GM12878 (cell line): ENCODE results near the gene MAST2. TPM values are rescaled to one million over a fixed set of nuclear protein-coding genes. Genes with fewer than 3 reads are reported as not detected.

Experiments used
- ATF7 ChIP-seq: fragments of 450-650 bp; IDR thresholded peaks from 2 replicates; pipeline ENCODE4 v1.6.1; 2016; ENCODE audit warnings: low read depth, mild to moderate bottlenecking
- BCL11A ChIP-seq: IDR thresholded peaks from 2 replicates; pipeline ENCODE4 v1.6.1; 2011; ENCODE audit warnings: low read depth, low read length
- CHD2 ChIP-seq: IDR thresholded peaks from 2 replicates; pipeline ENCODE4 v1.6.1; 2011; ENCODE audit warnings: low read depth, low read length, improper control_type of control experiment, borderline replicate concordance
- CHD4 ChIP-seq: fragments of 200-600 bp; sonication (generic); IDR thresholded peaks from 2 replicates; pipeline ENCODE4 v1.6.1; 2016; ENCODE audit warnings: mild to moderate bottlenecking
- EED ChIP-seq: sonication (generic); IDR thresholded peaks from 2 replicates; pipeline ENCODE4 v1.6.1; 2016; ENCODE audit warnings: antibody characterized with exemption, low read depth
- FOS ChIP-seq: IDR thresholded peaks from 3 replicates; pipeline ENCODE4 v1.6.1; 2011; ENCODE audit warnings: borderline replicate concordance; ENCODE audit not compliant: insufficient read length; ENCODE audit errors: extremely low read depth
- FOXM1 ChIP-seq: IDR thresholded peaks from 2 replicates; pipeline ENCODE4 v1.6.1; 2012; ENCODE audit warnings: low read depth, mild to moderate bottlenecking, inconsistent platforms, low read length, moderate library complexity
- IKZF1 ChIP-seq: fragments of 450-650 bp; conservative IDR thresholded peaks from 2 replicates; pipeline ENCODE4 v1.6.1; 2017; ENCODE audit warnings: antibody characterized with exemption, mild to moderate bottlenecking
- IKZF2 ChIP-seq, 2 experiments: fragments of 450-650 bp; IDR thresholded peaks; 2 replicates each; pipeline ENCODE4 v1.6.1; 2017; ENCODE audit warnings: mild to moderate bottlenecking in 2 of 2, moderate library complexity in 2 of 2
- JUND ChIP-seq: IDR thresholded peaks from 2 replicates; pipeline ENCODE4 v1.6.1; 2012; ENCODE audit warnings: low read depth, mild to moderate bottlenecking, low read length, improper control_type of control experiment, moderate library complexity
- KDM1A ChIP-seq: fragments of 200-600 bp; sonication (generic); IDR thresholded peaks from 2 replicates; pipeline ENCODE4 v1.6.1; 2016; ENCODE audit warnings: borderline replicate concordance
- NFIC ChIP-seq: IDR thresholded peaks from 2 replicates; pipeline ENCODE4 v1.6.1; 2012; ENCODE audit warnings: low read depth, mild to moderate bottlenecking, inconsistent platforms, low read length, moderate library complexity
- NRF1 ChIP-seq: conservative IDR thresholded peaks from 2 replicates; pipeline ENCODE4 v1.6.1; 2011; ENCODE audit warnings: mild to moderate bottlenecking, low read depth, low read length, improper control_type of control experiment
- PAX8 ChIP-seq: fragments of 450-650 bp; IDR thresholded peaks from 2 replicates; pipeline ENCODE4 v1.6.1; 2017; ENCODE audit warnings: mild to moderate bottlenecking, moderate library complexity
- POLR2AphosphoS5 ChIP-seq: IDR thresholded peaks from 2 replicates; pipeline ENCODE4 v1.6.1; 2011; ENCODE audit warnings: mild to moderate bottlenecking, low read length, inconsistent platforms
- POU2F2 ChIP-seq: IDR thresholded peaks from 3 replicates; pipeline ENCODE4 v1.6.1; 2011; ENCODE audit warnings: low read depth, mild to moderate bottlenecking, low read length, borderline replicate concordance
- RB1 ChIP-seq: fragments of 450-650 bp; formaldehyde crosslinking; IDR thresholded peaks from 2 replicates; pipeline ENCODE4 v1.6.1; 2017; ENCODE audit warnings: mild to moderate bottlenecking, borderline replicate concordance
- SMC3 ChIP-seq: IDR thresholded peaks from 2 replicates; pipeline ENCODE4 v1.6.1; 2011; ENCODE audit warnings: low read length, improper control_type of control experiment, borderline replicate concordance
- SP1 ChIP-seq: IDR thresholded peaks from one replicate; pipeline ENCODE4 v1.6.1; 2011; ENCODE audit warnings: low read depth, low read length
- SREBF1 ChIP-seq: IDR thresholded peaks from 2 replicates; pipeline ENCODE4 v1.6.1; 2012; ENCODE audit warnings: mild to moderate bottlenecking, low read length
- SRF ChIP-seq, 2 experiments: IDR thresholded peaks; 2 replicates each; pipeline ENCODE4 v1.6.1; 2011; ENCODE audit warnings: low read depth in 2 of 2, low read length in 2 of 2, mild to moderate bottlenecking in 1 of 2, moderate library complexity in 1 of 2
- STAT3 ChIP-seq: IDR thresholded peaks from 2 replicates; pipeline ENCODE4 v1.6.1; 2011; ENCODE audit warnings: low read depth, low read length, improper control_type of control experiment
- SUPT20H ChIP-seq: IDR thresholded peaks from 2 replicates; pipeline ENCODE4 v1.6.1; 2011; ENCODE audit warnings: low read depth, mild to moderate bottlenecking, low read length, moderate library complexity, borderline replicate concordance; ENCODE audit not compliant: control insufficient read depth
- TAF1 ChIP-seq: IDR thresholded peaks from 2 replicates; pipeline ENCODE4 v1.6.1; 2011; ENCODE audit warnings: mild to moderate bottlenecking, low read depth, low read length, borderline replicate concordance
- TARDBP ChIP-seq: IDR thresholded peaks from 2 replicates; pipeline ENCODE4 v1.6.1; 2016; ENCODE audit warnings: borderline replicate concordance
- ZNF207 ChIP-seq: fragments of 450-650 bp; IDR thresholded peaks from 2 replicates; pipeline ENCODE4 v1.6.1; 2014; ENCODE audit warnings: antibody characterized with exemption, mild to moderate bottlenecking, borderline replicate concordance
- polyA plus RNA-seq, 11 experiments: library from polyadenylated mRNA; depleted of rRNA in 4 of 11; unstranded in 6 of 11; stranded (reverse) in 5 of 11; fragments of >200 nt; fragmentation: Nextera tagmentation in 4 of 11; fragmentation: Illumina TruSeq in 1 of 11; extraction: Ambion mirVana in 4 of 11; extraction: Trizol in 1 of 11; gene quantifications; 1 replicate in 1 of 11; 2 replicates in 10 of 11; pipeline versions ENCODE4 v1.2.1 to v1.2.3, GENCODE V29; 2011 to 2016; ENCODE audit warnings: inconsistent platforms in 2 of 11, missing spikeins in 2 of 11, low read depth in 1 of 11
- total RNA-seq, 4 experiments: library from RNA; depleted of rRNA in 3 of 4; stranded (reverse); fragments of >200 nt in 3 of 4; fragmentation: Illumina TruSeq in 1 of 4; extraction: Trizol in 1 of 4; gene quantifications; 2 replicates each; pipeline versions ENCODE4 v1.2.1 to v1.2.3, GENCODE V29; 2013 to 2021
- TF ChIP-seq, protein P1 (sequence below): fragments of 450-650 bp; formaldehyde crosslinking; IDR thresholded peaks from 2 replicates; pipeline ENCODE4 v1.4.0; 2022; ENCODE audit warnings: mild to moderate bottlenecking, moderate library complexity
- TF ChIP-seq, protein P2 (sequence below): fragments of 450-650 bp; IDR thresholded peaks from 2 replicates; pipeline ENCODE4 v1.6.1; 2017; ENCODE audit warnings: mild to moderate bottlenecking, moderate library complexity

MAST2 gene
- total and polyA plus RNA-seq, 10 of the 15 experiments (the other 5 are each of a cell fraction or from before 2014, with no cell fraction given), result 1.0 to 28.7 (median 13.8) TPM

DNA sequence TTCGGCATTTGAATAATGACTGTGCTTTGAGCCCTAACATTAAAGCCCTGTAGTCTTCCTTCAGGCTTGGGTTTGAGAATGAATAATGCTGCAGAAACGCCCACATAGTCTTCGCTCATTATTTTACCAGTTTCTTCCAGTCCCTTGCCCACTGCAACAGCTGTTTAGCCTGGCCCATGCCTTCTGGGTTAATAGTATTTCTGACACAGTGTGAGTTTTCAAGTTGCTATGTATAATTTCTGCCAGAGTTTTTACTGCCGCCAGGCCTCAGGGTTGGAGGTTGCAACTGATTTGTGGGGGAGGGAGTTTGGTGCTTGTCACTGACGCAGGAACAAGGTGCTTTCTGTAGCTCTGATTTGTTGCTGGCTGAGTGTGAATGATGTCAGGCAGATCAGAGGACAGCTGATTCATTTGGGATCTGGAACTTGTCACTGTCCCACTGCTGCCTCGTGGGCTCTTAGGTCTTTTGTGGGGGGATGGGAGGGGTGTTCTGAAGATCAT is 109.8 kb downstream of the MAST2 start (continued):
- TF ChIP-seq NFIC (peak; percentile 17; the same call in 1 of the 2 replicates), CHD4 (no peak), TAF1 (no peak), ATF7 (peak; percentile 80), SP1 (no peak), RB1 (no peak), EED (no peak), POU2F2 (no peak), FOS (no peak), FOXM1 (0 out of 2 replicates have a peak, but pooled peaks have one; percentile 23), STAT3 (no peak), SREBF1 (no peak), PAX8 (no peak), JUND (no peak), POLR2AphosphoS5 (no peak), BCL11A (no peak), SUPT20H (no peak), SMC3 (no peak), ZNF207 (no peak), SRF (IDR thresholded peaks at IDR 0.05; ENCODE audit: low read depth in 2 of 2, low read length in 2 of 2) (no peak), TARDBP (no peak), CHD2 (no peak), NRF1 (no peak), IKZF1 (0 out of 2 replicates have a peak, but pooled peaks have one; percentile 19), IKZF2 (IDR thresholded peaks at IDR 0.05) (no peak), KDM1A (no peak)
- TF ChIP-seq, protein P1, sequence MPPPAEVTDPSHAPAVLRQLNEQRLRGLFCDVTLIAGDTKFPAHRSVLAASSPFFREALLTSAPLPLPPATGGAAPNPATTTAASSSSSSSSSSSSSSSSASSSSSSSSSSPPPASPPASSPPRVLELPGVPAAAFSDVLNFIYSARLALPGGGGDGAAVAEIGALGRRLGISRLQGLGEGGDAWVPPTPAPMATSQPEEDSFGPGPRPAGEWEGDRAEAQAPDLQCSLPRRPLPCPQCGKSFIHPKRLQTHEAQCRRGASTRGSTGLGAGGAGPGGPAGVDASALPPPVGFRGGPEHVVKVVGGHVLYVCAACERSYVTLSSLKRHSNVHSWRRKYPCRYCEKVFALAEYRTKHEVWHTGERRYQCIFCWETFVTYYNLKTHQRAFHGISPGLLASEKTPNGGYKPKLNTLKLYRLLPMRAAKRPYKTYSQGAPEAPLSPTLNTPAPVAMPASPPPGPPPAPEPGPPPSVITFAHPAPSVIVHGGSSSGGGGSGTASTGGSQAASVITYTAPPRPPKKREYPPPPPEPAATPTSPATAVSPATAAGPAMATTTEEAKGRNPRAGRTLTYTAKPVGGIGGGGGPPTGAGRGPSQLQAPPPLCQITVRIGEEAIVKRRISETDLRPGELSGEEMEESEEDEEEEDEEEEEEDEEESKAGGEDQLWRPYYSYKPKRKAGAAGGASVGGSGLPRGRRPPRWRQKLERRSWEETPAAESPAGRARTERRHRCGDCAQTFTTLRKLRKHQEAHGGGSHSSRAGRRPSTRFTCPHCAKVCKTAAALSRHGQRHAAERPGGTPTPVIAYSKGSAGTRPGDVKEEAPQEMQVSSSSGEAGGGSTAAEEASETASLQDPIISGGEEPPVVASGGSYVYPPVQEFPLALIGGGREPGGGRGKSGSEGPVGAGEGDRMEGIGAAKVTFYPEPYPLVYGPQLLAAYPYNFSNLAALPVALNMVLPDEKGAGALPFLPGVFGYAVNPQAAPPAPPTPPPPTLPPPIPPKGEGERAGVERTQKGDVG (CRISPR knock-in tag), result no peak
- TF ChIP-seq, protein P2, sequence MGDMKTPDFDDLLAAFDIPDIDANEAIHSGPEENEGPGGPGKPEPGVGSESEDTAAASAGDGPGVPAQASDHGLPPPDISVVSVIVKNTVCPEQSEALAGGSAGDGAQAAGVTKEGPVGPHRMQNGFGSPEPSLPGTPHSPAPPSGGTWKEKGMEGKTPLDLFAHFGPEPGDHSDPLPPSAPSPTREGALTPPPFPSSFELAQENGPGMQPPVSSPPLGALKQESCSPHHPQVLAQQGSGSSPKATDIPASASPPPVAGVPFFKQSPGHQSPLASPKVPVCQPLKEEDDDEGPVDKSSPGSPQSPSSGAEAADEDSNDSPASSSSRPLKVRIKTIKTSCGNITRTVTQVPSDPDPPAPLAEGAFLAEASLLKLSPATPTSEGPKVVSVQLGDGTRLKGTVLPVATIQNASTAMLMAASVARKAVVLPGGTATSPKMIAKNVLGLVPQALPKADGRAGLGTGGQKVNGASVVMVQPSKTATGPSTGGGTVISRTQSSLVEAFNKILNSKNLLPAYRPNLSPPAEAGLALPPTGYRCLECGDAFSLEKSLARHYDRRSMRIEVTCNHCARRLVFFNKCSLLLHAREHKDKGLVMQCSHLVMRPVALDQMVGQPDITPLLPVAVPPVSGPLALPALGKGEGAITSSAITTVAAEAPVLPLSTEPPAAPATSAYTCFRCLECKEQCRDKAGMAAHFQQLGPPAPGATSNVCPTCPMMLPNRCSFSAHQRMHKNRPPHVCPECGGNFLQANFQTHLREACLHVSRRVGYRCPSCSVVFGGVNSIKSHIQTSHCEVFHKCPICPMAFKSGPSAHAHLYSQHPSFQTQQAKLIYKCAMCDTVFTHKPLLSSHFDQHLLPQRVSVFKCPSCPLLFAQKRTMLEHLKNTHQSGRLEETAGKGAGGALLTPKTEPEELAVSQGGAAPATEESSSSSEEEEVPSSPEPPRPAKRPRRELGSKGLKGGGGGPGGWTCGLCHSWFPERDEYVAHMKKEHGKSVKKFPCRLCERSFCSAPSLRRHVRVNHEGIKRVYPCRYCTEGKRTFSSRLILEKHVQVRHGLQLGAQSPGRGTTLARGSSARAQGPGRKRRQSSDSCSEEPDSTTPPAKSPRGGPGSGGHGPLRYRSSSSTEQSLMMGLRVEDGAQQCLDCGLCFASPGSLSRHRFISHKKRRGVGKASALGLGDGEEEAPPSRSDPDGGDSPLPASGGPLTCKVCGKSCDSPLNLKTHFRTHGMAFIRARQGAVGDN, result no peak
